HG02885 (cell line): ENCODE measurements around the gene RMP24.
"Not testable (repeated sequence)": the region's sequence is repeated elsewhere in the genome, so short reads cannot be mapped to it uniquely, and the experiment has no call there.

Experiments used
- ATAC-seq: cut with Tn5 transposase; IDR thresholded peaks from one replicate; pipeline ENCODE4 v1.9.1; 2021; ENCODE audit warnings: mild to moderate bottlenecking; ENCODE audit not compliant: unreplicated experiment, poor library complexity

The RMP24 gene

DNA sequence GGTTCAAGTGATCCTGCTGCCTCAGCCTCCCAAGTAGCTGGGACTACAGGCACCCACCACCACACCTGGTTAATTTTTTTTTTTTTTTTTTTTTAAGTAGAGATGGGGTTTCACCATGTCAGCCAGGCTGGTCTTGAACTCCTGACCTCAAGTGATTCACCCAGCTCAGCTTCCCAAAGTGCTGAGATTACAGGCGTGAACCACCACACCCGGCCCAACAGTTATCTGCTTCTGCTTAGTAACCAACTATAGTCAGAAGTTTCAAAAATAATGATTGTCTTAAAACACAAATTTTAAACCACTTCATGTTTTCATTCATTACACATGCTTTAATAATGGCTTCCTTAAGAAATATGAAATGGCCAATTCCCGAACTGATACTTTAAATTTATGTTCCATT lies 51.8 kb downstream of the RMP24 start:
- not testable (repeated sequence) for ATAC-seq

DNA sequence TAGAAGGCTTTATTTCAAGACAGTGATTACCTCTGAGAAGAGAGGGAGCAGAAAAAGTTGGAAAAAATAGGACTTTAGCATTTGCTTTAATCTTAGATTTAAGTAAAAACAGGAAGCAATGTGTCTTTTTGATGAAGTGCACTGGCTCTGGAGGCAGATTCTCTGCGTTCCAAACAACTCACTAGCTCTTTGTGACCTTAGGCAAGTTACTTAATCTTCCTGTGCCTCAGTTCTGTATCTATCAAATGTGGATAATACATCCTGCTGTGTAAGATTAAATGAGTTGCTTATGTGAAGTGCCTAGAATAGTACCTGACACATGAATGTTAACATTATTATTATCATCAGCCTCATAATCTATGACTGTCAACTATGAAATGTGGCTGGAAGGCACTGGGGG lies 52.5 kb downstream of the RMP24 start:
- ATAC-seq = no peak

DNA sequence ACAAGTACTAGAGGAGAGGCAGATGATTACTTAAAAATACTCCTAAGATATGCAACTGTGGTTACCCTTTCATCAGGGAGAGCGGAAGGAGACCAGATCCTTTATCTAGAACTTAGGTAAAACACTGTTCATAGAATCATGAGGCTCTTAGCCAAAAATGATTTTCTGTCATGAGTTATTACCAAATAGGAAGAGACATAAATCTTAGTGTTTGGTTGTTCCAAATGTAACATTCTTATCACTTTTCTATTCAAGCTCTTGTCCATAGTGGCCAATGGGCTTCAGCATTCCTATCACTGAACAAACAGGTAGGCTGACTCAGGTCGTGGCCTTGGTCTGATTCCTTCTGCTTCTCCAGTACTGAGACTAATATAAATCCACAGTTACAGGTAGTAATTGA lies 56.4 kb downstream of the RMP24 start:
- no peak for ATAC-seq
